MV-4-11 (cell line): ENCODE data around the gene RXRA.

ENCODE experiments used
- DNase-seq: peaks from one replicate; lab custom pipeline; 2025; lab: John Stamatoyannopoulos, UW

Gene RXRA

DNA sequence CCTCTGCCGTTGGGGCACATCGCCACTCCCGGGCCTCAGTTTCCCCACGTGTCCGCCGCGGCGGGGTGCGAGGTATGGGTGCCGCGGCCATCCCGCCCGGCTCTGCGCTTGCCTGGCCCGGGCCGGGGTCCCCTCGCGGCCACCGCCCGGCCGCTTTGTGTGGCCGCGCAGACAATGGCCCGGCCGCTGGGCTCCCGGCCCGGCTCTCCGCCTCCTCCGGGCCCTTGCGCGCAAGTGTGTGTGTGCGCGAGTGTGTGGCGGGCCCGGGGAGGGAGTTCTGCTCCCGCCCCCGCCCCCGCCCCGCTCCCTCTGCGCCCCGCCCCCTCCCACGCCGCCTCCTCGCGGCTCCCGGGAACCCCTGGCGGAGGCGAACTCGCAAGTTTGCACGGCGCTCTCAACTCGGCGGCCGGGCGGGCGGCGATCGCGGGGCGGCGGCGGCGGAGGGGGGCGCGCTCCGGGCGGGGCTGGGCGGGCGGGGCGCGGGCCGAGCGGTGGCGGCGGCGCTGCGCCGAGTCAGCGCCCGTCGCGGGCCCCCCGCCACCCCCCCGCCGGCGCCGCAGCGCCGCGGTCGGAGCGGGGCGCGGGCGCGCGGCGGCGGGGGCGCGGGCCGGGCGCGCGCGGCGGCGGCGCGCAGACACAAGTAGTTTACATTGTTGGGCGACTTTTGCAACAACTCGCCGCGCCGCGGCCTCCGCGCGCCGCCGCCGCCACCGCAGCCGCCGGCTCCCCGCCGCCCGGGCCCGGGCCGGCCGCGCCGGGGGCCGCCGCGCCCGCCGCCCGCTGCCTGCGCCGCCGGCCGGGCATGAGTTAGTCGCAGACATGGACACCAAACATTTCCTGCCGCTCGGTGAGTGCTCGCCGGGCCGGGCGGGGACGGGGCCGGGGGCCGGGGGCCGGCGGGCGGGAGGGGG lies at the start of gene RXRA:
TSS of gene RXRA (plus strand) at position 643 of the 911 bp plus-strand sequence. CDS start at position 820, 177 bp downstream.
- peak; percentile 58 for DNase-seq

- DNase-seq = no peak
These were observed 48.0 kb upstream of the RXRA start for GRCh38 chr9:134278286-134278685.

GRCh38 chr9:134278974-134279640 lies 47.1 kb upstream of the RXRA start:
- no peak for DNase-seq

- no peak for DNase-seq
These were observed 44.1 kb upstream of the RXRA start for GRCh38 chr9:134282138-134282650.

DNA sequence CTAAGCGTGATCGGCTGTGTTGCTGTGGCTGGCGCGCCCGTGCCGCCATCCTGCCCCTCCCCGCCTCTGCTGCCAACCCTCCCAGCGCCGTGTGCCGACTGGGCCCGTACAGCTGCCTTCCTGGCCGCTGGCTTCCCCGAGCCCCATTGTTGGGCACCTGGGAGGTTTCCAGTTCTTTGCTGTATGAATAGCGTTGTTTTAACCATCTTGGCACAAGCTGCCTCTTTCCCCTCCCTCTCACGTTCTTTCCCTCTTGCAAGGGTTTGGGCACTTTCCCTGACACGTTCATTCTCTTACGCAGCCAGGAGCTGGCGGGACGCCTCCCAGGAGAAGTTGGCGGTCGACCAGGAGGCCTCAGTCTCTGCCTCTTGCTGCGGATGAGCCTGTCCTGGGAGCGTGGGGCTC lies 43.1 kb upstream of the RXRA start:
- DNase-seq = no peak

DNA sequence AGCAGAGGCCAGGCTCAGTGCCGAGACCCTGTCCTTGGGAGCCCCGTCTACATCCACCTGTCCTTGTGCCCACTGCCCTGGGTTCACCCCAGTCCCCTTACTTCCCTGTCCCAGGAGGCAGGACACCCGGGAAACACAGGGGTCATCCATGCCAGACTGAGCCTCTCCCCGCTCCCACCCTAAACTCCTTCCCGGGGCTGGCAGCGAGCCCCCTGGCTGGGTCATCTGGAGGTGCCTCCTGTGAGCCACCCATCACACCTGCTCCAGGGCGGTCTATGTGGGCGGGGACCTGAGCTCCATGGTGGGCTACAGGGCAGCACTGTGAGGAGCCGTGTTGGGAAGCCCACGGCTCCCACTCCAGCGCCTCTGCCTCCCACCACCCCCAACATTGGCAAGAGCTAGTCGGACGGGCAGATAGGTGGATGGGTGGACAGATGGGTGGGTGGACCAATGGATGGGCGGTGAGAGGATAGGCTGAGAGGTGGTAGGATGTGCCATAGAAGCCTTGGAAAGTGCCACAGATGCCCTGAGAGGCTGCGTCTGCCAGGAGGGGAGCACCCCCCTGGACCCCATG lies 42.5 kb upstream of the RXRA start:
- DNase-seq = no peak

GRCh38 chr9:134284273-134284672 lies 42.0 kb upstream of the RXRA start:
- DNase-seq = no peak

DNA sequence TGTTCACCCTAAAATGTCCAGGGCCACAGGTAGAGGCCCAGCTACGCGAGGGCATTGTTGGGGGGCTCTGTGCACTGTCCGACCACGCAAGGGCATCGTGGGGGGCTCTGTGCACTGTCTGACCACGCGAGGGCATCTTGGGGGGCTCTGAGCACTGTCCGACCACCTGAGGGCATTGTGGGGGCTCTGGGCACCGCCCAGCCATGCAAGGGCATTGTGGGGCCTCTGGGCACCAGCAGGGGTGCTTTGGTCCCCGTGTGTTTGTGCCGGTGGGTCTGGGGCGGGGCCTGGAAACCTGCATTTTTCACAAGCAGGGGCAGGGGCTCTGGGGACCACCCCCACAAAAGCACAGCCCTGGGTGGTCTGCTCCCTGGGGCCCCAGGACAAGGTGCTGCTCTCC lies 41.5 kb upstream of the RXRA start:
- no peak for DNase-seq

DNA sequence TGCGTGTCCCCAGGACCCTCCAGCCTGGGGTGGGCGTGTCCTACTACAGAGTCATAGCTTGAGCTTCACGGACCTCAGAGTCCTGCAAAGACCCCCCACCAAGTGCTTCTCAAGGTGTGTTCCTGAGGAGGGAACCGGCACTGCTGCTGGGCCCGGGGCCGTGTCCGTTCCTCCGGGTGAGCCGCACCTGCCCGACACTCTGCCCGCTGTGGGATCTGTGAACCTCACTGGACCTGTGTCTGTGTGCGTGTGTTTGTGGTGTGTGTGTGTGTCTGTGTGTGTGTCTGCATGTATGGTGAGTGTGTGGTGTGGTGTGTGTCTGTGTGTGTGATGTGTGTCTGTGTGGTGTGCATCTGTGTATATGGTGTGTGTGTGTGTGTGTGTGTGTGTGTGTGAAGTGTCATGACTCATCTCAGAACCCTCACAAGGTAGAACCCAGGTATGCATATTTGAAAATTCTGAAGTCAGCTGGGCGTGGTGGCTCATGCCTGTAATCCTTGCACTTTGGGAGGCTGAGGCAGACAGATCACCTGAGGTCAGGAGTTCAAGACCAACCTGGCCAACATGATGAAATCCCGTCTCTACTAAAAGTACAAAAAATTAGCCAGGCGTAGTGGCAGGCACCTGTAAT lies 40.9 kb upstream of the RXRA start:
- no peak for DNase-seq

- DNase-seq = peak; percentile 39
These were observed 39.6 kb upstream of the RXRA start for GRCh38 chr9:134286471-134287245.

DNA sequence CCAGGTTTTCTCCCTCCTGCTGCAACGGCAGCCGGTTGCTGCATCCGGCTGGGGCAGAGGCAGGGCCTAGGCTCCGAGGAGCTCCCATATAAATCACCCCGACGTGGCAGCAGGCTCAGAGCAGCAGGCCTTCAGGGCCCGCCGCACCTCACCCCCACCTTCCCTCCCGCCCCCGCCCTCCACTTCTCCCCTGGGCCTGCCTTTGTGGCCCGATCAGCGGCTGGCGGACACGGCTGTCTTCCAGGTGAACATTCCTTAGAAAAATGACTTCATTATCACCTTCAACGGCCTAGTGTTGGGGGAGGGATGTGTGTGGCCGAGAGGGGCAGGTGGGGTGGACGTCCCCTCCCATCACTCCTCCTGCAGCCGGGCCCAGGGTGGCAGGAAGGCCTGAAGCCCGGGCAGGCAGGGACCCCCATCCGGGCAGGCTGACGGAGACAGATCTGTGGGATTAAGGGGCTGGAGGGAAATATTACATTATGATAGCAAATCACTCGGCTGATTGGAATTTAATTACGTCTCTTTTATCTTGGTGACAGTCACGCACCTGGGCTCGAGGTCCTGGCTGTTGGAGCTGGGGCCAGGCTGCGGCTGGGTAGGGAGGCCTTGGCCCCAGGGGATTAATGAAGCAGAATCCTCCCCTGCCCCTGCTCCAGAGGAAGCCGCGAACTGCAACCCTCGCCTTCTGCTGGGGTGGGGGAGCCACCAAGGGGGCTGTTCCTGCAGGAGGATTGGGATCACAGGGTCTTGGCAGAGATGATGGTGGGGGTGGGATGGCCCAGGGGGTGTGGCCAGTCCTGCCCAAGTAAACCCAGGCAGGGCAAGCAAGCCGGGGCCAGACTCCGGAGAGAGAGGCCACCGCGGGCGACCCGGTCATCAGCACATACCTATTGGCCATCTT lies 38.4 kb upstream of the RXRA start:
- DNase-seq = no peak

DNA sequence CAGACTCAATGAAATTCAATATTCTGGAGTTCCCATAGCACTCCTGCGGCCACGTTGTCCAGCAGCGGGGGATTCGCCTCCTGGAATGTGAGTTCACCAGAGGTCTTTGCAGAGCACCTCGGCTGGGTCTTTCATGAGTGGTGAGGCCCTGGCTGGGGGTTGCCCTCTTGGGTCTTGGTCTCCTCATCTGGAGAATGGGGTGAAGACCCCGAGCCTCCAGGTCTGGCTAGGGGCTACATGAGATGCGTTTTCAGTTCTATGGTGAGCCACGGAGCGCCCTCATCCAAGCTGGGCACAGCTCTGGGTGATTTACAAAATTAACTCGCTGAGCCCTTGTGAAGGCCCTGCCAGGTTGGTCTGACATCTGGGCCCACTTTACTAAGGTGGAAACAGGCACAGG lies 37.5 kb upstream of the RXRA start:
- DNase-seq = no peak

DNA sequence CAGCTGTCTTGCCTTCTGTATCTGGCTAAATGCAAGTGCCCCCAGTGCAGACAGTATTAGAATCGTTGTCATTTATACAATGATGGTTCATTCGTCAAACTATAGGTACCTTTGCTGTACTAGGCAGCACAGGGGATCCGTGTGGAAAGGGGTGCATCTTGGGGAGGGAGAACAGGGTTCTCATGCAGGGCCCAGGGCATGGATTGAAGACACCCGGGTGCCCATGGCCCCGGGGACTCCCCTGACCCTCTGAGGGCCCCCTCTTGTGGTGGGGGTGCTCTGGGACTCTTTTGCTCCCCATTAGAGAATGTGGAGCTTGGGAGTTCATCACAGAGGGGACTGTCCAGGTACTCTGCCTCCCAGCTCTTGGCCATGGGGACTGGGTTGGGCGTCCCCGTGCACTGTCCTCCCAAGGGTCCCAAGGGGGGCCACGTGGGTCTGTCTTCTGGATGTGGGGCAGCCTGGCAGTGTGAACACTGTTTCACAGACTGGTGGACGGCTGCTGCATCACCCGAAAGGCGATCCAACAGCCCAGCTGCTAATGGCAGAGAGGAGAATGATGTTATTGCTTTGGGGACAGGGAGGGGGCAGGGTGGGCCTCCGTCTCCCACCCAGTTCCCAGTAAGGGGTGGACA lies 36.9 kb upstream of the RXRA start:
- DNase-seq = no peak

DNA sequence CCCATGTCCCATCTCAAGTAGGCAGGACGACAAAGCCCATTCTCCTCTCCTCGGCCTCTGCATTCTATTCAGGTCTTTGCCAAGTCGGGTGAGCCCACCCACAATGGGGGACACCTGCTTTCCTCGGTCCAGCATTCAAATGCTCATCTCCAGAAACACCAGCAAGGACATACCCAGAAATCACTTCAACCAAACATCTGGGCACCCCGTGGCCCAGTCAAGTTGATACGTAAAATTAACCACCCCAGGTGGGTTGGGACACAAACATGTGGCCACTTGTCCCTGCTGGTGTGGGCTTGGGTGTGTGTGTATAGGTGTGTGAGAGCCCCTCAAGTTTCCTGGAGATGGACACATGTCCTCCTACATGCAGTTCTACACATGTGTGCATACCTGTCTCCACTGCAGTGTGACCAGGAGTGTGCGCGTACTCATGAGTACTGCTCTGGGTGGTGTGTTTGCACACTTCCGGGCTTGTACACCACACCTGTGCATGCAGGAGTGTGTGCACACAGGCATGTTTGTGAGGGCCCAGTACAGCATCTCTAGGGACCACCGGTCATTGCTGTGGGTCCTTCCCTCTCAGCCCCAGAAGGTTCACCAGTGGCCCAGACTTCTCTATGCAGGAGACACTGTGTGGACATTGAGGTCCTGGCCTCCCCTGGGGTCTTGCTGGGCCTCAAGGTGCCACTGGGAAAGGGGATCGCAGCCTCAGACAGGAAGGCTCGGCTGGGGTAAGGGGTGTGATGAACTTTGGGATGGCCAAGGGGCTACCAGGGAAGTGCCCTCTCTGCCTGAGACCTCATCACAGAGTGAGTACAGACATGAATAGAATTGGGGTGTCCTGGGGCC lies 35.4 kb upstream of the RXRA start:
- DNase-seq = no peak

DNA sequence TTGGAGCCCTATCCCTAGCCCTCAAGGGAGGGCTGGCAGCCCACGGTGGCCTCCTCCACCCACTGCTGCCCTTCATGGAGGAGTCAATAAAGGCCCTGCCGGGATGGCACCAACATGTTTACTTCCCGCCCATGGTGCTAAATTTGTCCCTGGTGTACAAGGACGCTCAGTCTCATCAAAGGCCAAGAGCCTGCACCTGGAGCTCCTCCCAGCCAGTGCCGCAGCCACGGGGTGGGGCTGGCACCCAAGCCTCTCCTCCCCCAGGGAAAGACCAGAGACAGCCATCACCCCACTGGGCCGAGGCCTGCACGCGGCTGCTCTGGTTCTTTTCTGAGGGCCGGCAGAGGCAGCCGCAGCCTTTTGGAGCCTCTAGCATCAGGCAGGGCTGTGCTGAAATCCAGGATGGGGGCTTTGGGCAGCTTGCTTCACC lies 34.8 kb upstream of the RXRA start:
- DNase-seq = no peak

DNA sequence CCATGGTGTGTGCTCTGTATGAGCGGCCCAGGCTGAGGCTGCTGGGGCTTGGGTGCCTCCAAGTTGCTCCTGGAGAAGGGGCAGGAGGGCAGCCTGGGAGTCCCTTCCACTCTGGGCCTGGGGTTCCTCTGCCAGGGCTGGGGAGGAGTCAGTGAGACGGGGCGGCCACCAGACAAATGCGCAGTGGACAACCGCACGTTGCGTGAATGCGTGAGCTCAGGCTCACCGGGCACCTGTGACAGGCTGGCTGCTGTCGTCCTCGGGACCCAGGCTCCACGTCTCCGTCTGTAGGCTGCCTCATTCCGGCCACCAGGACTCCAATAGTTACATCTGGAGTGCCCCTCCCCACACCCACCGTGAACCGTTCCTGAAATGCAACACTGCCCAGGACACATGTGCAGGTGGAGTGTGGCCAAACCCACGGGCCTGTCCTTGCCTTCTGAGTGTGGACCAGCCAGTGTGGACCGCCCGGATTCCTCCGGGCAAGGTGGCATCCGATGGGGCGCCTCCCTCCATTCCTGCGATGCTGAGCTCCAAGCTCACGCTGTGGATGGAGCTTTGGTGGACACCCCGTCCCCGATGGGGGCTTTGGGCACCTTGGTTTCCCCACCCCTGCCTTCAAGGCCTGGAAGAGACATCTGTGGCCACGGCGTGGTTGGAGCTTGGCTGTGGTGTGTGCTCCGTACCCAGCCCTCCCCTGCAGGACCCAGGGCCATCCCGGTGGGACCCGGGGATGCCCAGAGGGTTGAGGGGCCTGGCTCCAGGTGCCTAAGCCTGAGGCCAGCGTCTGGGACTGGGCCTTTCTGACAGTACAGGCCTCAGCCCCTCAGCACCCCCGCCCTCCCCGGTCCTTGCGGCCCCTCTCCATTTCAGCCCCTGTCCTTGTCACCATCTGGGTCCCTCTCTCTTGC lies 34.0 kb upstream of the RXRA start:
- DNase-seq = no peak

DNA sequence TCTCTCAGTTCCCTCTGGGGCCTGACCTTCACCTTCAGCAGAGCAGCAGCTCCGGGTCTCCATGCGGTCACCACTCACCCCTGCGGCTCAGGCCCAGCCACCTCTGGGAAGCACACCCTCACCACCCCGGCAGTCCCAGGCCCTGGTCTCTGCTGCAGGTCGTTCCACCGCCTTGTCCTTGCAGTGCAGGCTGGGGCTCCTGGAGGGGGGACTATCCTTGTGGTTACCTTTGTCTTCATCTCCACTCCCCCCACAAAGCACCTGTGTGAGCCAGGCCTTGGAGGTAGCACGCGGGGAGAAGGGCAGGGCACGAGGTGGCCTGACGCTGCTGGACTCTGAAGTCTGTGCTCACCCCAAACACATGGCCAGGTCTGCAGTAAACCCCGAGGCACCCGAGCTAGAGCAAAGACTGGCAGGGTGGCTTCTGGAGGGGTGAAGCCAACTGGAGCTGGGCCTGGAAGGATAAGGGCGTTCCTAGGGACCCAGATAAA lies 33.2 kb upstream of the RXRA start:
- DNase-seq = no peak
